GM12864 (cell line): ENCODE results near the gene KIAA0930.

Source experiments
- DNase-seq: peaks from one replicate; pipeline ENCODE4 v3.0.0-alpha.2; 2011; ENCODE audit warnings: low read depth
- H3K4me3 ChIP-seq: 2 replicates; pipeline ENCODE4 v1.5.1; 2011; ENCODE audit warnings: mild to moderate bottlenecking, low read depth, low read length, control low read depth
- TF ChIP-seq, protein P1 (sequence below): IDR thresholded peaks from 2 replicates; pipeline ENCODE4 v1.5.1; 2011; ENCODE audit warnings: low read depth, mild to moderate bottlenecking, moderate library complexity, low read length, control low read depth, inconsistent platforms; ENCODE audit errors: missing control alignments

KIAA0930 gene

DNA sequence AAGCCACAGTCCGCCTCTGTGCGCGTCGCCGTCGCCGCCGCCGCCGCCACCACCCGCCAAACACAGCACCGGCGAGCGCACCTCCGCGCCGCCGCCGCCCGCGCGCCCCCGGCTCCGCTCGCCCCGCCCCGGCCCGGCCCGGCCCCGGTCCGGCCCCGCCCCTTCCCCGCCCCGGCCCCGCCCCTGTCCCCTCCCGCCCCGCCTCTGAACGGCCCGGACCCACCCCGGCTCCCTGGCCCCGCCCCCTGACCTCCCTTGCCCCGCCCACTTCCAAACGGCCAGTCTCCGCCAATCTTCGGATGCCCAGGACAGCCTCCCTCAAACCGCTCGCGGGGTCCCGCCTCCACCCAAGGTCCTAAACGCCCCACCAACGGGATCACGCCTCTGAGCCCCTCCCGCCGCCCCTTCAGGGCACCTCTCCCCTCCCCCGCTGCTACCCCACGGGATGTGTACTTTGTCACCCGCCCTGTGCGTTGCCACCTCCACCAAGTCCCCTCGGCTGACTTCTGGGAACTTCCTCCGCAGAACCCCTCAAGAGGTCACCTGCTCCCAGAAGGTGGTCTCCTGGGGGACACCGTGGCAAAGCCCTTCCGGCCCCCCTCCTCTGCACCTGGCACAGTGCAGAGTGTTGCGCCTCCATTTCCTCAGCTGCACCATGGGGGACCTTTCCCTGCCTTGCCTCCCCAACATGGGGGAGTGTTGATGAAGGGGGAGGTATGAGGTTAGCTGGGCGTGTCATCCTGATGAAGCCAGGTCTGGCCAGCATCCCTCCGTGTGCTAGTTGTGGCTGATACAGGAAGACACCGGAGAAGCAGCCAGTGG lies at the start of gene KIAA0930:
Gene KIAA0930 (minus strand): TSS at position 85 of the 822 bp plus-strand sequence. CDS start 191 bp downstream, outside the sequence.
- H3K4me3 ChIP-seq, result peak within 1 kb of the TSS; percentile 61
- no peak for DNase-seq
- TF ChIP-seq, protein P1, sequence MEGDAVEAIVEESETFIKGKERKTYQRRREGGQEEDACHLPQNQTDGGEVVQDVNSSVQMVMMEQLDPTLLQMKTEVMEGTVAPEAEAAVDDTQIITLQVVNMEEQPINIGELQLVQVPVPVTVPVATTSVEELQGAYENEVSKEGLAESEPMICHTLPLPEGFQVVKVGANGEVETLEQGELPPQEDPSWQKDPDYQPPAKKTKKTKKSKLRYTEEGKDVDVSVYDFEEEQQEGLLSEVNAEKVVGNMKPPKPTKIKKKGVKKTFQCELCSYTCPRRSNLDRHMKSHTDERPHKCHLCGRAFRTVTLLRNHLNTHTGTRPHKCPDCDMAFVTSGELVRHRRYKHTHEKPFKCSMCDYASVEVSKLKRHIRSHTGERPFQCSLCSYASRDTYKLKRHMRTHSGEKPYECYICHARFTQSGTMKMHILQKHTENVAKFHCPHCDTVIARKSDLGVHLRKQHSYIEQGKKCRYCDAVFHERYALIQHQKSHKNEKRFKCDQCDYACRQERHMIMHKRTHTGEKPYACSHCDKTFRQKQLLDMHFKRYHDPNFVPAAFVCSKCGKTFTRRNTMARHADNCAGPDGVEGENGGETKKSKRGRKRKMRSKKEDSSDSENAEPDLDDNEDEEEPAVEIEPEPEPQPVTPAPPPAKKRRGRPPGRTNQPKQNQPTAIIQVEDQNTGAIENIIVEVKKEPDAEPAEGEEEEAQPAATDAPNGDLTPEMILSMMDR, result no peak

DNA sequence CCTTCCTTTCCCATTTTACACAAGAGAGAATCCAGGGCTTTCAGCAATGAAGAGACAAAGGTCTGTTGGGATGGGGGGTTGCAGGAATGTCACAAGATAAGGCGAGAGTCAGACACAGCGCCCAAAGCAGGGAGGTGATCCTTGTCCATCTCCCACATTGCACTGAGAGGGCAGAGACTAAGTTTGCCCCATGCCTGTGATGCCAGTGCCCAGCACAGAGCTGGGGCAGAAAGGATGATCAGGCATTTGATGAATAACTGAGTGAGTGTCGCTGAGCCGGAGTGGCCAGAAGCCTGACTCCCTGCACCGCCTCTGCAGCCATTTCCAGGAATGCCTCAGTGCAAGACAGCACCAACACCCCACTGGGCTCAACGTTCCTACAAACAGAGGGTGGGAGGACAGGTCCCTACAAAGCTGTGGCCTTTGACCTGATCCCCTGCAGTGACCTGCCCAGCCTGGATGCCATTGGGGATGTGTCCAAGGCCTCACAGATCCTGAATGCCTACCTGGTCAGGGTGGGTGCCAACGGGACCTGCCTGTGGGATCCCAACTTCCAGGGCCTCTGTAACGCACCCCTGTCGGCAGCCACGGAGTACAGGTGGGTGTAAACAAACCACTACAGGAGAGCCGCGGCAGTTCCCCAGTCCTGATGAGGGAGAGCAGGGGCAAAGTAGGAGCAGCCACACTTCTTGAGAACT lies 46.3 kb upstream of the KIAA0930 start:
- DNase-seq, result no peak
- TF ChIP-seq, protein P1, result no peak
- H3K4me3 ChIP-seq, result no peak overlapping the region

DNA sequence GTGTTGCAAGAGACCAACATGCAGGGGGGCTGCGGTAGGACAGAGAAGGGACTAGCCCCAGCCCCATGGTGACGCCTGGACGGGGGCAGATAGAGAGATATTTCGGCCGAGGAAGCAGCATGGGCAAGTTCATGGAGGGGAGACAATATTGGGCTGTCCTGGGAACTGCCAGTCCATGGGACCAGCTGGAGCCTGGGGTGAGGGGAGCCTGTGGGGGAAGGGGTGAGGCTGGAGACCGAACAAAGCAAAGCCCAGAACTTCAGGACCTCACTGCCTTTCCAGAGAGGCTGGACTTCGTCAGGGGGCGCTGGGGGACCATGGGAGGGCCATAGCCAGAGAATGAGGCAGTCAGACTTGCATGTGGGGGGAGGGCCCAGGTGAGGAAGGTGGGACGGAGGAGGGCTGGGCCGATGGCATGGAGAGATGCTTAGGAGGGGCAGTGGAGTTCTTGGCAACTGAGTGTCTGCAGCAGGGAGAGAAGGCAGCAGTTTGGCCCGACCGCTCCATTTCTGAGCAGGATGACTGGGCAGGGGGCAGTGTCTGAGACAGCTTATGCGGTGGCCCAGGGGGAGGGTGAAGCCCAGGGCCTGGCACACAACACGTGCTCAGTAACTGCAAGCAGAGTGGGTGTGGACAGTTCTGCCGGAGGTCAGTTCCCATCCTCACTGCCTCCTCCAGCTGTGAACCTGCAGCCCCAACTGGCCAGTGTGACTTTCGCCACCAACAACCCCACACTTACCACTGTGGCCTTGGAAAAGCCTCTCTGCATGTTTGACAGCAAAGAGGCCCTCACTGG lies 44.8 kb upstream of the KIAA0930 start:
- TF ChIP-seq, protein P1, result no peak
- no peak for DNase-seq
- no peak overlapping the region for H3K4me3 ChIP-seq

DNA sequence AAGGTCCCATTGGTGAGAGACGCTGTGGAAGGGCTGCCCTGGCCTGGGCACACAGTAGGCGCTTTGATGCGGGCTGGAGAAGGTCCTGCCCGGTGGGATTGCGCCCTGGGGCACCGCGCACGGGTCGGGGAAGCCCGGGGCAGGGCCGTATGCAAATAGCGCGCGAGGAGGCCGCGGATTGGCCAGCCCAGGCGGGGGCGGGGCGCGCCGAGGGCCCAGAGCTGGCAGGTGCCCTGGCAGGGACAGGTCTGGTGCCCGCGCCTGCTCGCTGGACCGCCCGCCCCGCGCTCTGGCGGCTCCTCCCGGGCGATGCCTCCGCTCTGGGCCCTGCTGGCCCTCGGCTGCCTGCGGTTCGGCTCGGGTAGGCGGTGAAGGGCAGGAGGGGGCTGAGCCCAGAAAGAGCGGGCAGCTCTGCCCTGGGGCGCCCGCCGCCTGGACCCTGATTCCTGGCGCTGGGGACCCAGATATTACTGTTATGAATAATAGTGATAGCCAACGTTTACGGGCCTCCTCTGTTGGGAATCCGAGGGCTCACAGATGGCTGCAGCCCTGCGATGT lies 44.1 kb upstream of the KIAA0930 start, which contains the start of gene UPK3A:
Gene UPK3A (plus strand): TSS at position 245 of the 558 bp plus-strand sequence. CDS start 65 bp downstream, at position 310.
- DNase-seq, result no peak
- peak within 1 kb of the TSS; percentile 35 for H3K4me3 ChIP-seq
- TF ChIP-seq, protein P1, result no peak

DNA sequence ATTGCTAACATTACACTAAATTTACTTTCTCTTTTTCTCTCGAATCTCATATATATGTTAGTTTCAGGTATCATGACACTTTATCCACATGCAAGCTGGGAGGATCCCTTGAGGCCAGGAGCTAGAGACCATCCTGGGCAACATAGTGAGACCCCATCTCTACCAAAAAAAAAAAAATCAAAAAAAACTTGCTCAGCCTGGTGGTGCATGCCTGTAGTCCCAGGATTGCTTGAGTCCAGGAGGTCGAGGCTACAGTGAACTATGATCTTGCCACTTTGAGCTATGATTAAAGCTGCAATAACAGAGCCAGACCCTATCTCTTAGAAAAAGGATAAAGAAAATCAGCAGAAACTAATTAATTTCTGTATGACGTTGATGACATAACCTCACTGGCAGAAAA lies 40.3 kb upstream of the KIAA0930 start:
- DNase-seq, result no peak
- H3K4me3 ChIP-seq, result no peak overlapping the region
- TF ChIP-seq, protein P1, result no peak

DNA sequence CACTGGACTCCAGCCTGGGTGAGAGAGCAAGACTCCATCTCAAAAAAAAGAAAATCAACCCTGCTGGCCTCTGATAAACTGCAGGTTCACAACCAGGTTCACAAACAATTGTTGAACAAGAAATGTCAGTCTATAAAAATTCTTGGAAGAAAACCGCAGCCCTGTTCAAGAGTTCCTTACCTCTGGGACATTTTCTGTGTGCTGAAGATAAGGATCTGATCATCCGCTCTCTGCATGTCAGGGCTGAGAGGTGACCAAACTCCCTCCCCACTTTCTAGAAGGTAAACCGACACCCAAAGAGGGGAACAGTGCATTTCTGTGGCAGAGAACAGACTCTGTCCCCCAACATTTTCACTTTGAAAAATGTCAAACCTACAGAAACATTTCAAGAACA lies 39.9 kb upstream of the KIAA0930 start:
- TF ChIP-seq, protein P1, result no peak
- no peak for DNase-seq
- no peak overlapping the region for H3K4me3 ChIP-seq
